ENCODE measurements around the gene SRCIN1.
"Not testable (repeated sequence)": the region's sequence is repeated elsewhere in the genome, so short reads cannot be mapped to it uniquely, and the experiment has no call there.

SRCIN1 gene

GRCh38 chr17:38605841-38606645 is at the start of gene SRCIN1:
Gene SRCIN1 (minus strand): TSS chr17:38605952. CDS start chr17:38605705, 247 bp downstream.
- H3K27ac ChIP-seq: peak within 1 kb of the TSS; percentile 78
- TF ChIP-seq CTCF (IDR thresholded peaks at IDR 0.05) (peak; percentile 99), ZFX (IDR thresholded peaks at IDR 0.05; ENCODE audit: borderline replicate concordance) (no peak)

- no peak overlapping the region for H3K27ac ChIP-seq
- no peak for TF ChIP-seq CTCF (IDR thresholded peaks at IDR 0.05)
- no peak for TF ChIP-seq ZFX (IDR thresholded peaks at IDR 0.05; ENCODE audit: borderline replicate concordance)
Measured at GRCh38 chr17:38654411-38655398, 49.0 kb upstream of the SRCIN1 start.

- TF ChIP-seq ZFX (IDR thresholded peaks at IDR 0.05; ENCODE audit: borderline replicate concordance) (no peak), CTCF (IDR thresholded peaks at IDR 0.05) (no peak)
- H3K27ac ChIP-seq: no peak overlapping the region
Measured at GRCh38 chr17:38653679-38654078, 47.9 kb upstream of the SRCIN1 start.

- H3K27ac ChIP-seq: no peak overlapping the region
Measured at GRCh38 chr17:38653230-38653629, 47.5 kb upstream of the SRCIN1 start.

GRCh38 chr17:38650653-38651173 is 45.0 kb upstream of the SRCIN1 start:
- H3K27ac ChIP-seq: not testable (repeated sequence)

More at GRCh38 chr17:38653230-38653629, 47.5 kb upstream of the SRCIN1 start:
- TF ChIP-seq ZFX (IDR thresholded peaks at IDR 0.05; ENCODE audit: borderline replicate concordance): no peak
- TF ChIP-seq CTCF (IDR thresholded peaks at IDR 0.05): no peak

- H3K27ac ChIP-seq: no peak overlapping the region
- no peak for TF ChIP-seq CTCF (IDR thresholded peaks at IDR 0.05)
- no peak for TF ChIP-seq ZFX (IDR thresholded peaks at IDR 0.05; ENCODE audit: borderline replicate concordance)
Measured at GRCh38 chr17:38637951-38638350, 32.2 kb upstream of the SRCIN1 start.

- no peak overlapping the region for H3K27ac ChIP-seq
- TF ChIP-seq CTCF (IDR thresholded peaks at IDR 0.05): no peak
- no peak for TF ChIP-seq ZFX (IDR thresholded peaks at IDR 0.05; ENCODE audit: borderline replicate concordance)
Measured at GRCh38 chr17:38636054-38636453, 30.3 kb upstream of the SRCIN1 start.

Data from 22Rv1 (cell line).